Measurements from ENCODE around the gene HDAC8. TPM values are rescaled to one million over a fixed set of nuclear protein-coding genes. Genes with fewer than 3 reads are reported as not detected.
A peak's percentile ranks its signal among the peaks of the same experiment; 100 is the strongest.
"Not testable (repeated sequence)": the region's sequence is repeated elsewhere in the genome, so short reads cannot be mapped to it uniquely, and the experiment has no call there.

HDAC8 gene
- total RNA-seq, 1 donor from 2014 or later, result 21.4 TPM

DNA sequence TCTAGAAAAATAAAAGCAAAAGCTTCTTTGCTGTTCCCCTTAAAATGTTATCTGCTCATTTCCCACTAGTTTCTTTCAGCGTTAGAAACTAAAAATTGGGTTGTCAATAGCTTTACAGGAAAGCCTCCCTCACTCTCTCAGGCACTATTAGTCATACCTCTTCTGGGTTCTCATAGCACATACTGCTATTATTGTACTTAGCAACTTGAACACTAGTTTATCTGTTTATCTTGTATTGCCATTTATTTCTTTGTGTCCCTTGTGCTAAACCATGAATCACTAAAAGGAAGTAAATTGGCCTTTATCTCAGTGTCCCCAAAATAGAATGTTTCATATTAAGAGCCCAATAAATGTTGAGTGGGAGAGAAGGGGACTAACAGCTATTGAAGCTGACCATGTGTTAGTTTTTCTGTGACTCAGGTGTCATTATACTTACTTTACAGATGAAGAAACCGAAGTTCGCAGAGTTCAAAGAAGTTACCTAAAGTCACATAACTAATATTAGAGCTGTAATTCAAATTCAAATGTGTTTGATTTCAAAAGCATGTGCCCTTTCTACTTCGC, 142.2 kb downstream of the HDAC8 start:
- no peaks in the 10 kb centered on the region for H3K4me1 ChIP-seq (ENCODE audit: control insufficient read depth in 3 of 3, insufficient read depth in 3 of 3, low read length in 3 of 3)
- no peaks in the 10 kb centered on the region for H3K36me3 ChIP-seq (ENCODE audit: control insufficient read depth in 3 of 3, insufficient read depth in 3 of 3, low read length in 3 of 3)
- no peak overlapping the region for H3K4me3 ChIP-seq (ENCODE audit: low read length in 3 of 3)
- no peaks in the 10 kb centered on the region for H3K9me3 ChIP-seq (ENCODE audit: control insufficient read depth in 3 of 3, low read length in 3 of 3)
- H3K27me3 ChIP-seq (ENCODE audit: control insufficient read depth in 3 of 3, insufficient read depth in 3 of 3, low read length in 3 of 3), result no peaks in the 10 kb centered on the region
- no peak overlapping the region for H3K9ac ChIP-seq (ENCODE audit: low read depth in 1 of 3, low read length in 3 of 3)
- H3K27ac ChIP-seq (ENCODE audit: low read depth, low read length), result no peak overlapping the region

GRCh38 chrX:72421797-72422196, 150.8 kb downstream of the HDAC8 start:
- no peaks in the 10 kb centered on the region for H3K36me3 ChIP-seq (ENCODE audit: control insufficient read depth in 3 of 3, insufficient read depth in 3 of 3, low read length in 3 of 3)

GRCh38 chrX:72409993-72410392, 162.7 kb downstream of the HDAC8 start:
- Histone ChIP-seq H3K27ac (ENCODE audit: low read depth, low read length) (no peak overlapping the region), H3K27me3 (ENCODE audit: control insufficient read depth in 3 of 3, insufficient read depth in 3 of 3, low read length in 3 of 3) (peaks cover 0 to 4% (median 0%) of the 10 kb centered on the region in 3 donors), H3K9me3 (ENCODE audit: control insufficient read depth in 3 of 3, low read length in 3 of 3) (no peaks in the 10 kb centered on the region), H3K36me3 (ENCODE audit: control insufficient read depth in 3 of 3, insufficient read depth in 3 of 3, low read length in 3 of 3) (no peaks in the 10 kb centered on the region), H3K9ac (ENCODE audit: low read depth in 1 of 3, low read length in 3 of 3) (no peak overlapping the region), H3K4me3 (ENCODE audit: low read length in 3 of 3) (no peak overlapping the region), H3K4me1 (ENCODE audit: control insufficient read depth in 3 of 3, insufficient read depth in 3 of 3, low read length in 3 of 3) (no peaks in the 10 kb centered on the region)

More at GRCh38 chrX:72421797-72422196, 150.8 kb downstream of the HDAC8 start:
- Histone ChIP-seq H3K9me3 (ENCODE audit: control insufficient read depth in 3 of 3, low read length in 3 of 3) (no peaks in the 10 kb centered on the region), H3K9ac (ENCODE audit: low read depth in 1 of 3, low read length in 3 of 3) (no peak overlapping the region), H3K4me1 (ENCODE audit: control insufficient read depth in 3 of 3, insufficient read depth in 3 of 3, low read length in 3 of 3) (no peaks in the 10 kb centered on the region), H3K27ac (ENCODE audit: low read depth, low read length) (no peak overlapping the region), H3K4me3 (ENCODE audit: low read length in 3 of 3) (no peak overlapping the region), H3K27me3 (ENCODE audit: control insufficient read depth in 3 of 3, insufficient read depth in 3 of 3, low read length in 3 of 3) (no peaks in the 10 kb centered on the region)

GRCh38 chrX:72408885-72409284, 163.8 kb downstream of the HDAC8 start:
- H3K9ac ChIP-seq (ENCODE audit: low read depth in 1 of 3, low read length in 3 of 3), result no peak overlapping the region
- no peaks in the 10 kb centered on the region for H3K4me1 ChIP-seq (ENCODE audit: control insufficient read depth in 3 of 3, insufficient read depth in 3 of 3, low read length in 3 of 3)

GRCh38 chrX:72405136-72405535, 167.5 kb downstream of the HDAC8 start:
- not testable (repeated sequence) for H3K36me3 ChIP-seq (ENCODE audit: control insufficient read depth in 3 of 3, insufficient read depth in 3 of 3, low read length in 3 of 3); H3K9ac ChIP-seq (ENCODE audit: low read depth in 1 of 3, low read length in 3 of 3); H3K4me3 ChIP-seq (ENCODE audit: low read length in 3 of 3); H3K4me1 ChIP-seq (ENCODE audit: control insufficient read depth in 3 of 3, insufficient read depth in 3 of 3, low read length in 3 of 3); H3K27ac ChIP-seq (ENCODE audit: low read depth, low read length); H3K27me3 ChIP-seq (ENCODE audit: control insufficient read depth in 3 of 3, insufficient read depth in 3 of 3, low read length in 3 of 3); H3K9me3 ChIP-seq (ENCODE audit: control insufficient read depth in 3 of 3, low read length in 3 of 3)

More at GRCh38 chrX:72408885-72409284, 163.8 kb downstream of the HDAC8 start:
- Histone ChIP-seq H3K4me3 (ENCODE audit: low read length in 3 of 3) (no peak overlapping the region), H3K36me3 (ENCODE audit: control insufficient read depth in 3 of 3, insufficient read depth in 3 of 3, low read length in 3 of 3) (no peaks in the 10 kb centered on the region), H3K9me3 (ENCODE audit: control insufficient read depth in 3 of 3, low read length in 3 of 3) (no peaks in the 10 kb centered on the region), H3K27ac (ENCODE audit: low read depth, low read length) (no peak overlapping the region), H3K27me3 (ENCODE audit: control insufficient read depth in 3 of 3, insufficient read depth in 3 of 3, low read length in 3 of 3) (peaks cover 0 to 4% (median 0%) of the 10 kb centered on the region in 3 donors)

DNA sequence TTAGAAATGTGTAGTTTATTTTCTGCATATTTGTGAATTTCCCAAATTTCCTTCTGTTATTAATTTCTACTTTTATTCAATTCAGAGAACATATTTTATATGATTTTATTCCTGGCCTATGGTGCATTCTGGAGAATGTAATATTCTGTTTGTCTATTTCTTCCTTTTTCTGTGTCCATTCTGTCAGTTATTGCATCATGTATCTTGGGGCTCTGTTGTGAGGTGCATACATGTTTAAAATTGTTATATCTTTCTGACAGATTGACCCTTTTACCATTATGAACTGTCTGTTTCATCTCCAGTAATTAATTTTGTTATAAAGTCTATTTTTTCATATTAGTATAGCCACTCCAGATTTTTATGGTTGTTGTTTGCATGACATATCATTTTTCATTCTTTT, 170.0 kb downstream of the HDAC8 start:
- H3K9ac ChIP-seq (ENCODE audit: low read depth in 1 of 3, low read length in 3 of 3), result no peak overlapping the region
- no peaks in the 10 kb centered on the region for H3K9me3 ChIP-seq (ENCODE audit: control insufficient read depth in 3 of 3, low read length in 3 of 3)
- no peak overlapping the region for H3K27ac ChIP-seq (ENCODE audit: low read depth, low read length)
- peaks cover 0 to 4% (median 0%) of the 10 kb centered on the region in 3 donors for H3K27me3 ChIP-seq (ENCODE audit: control insufficient read depth in 3 of 3, insufficient read depth in 3 of 3, low read length in 3 of 3)
- no peak overlapping the region for H3K4me3 ChIP-seq (ENCODE audit: low read length in 3 of 3)
- H3K36me3 ChIP-seq (ENCODE audit: control insufficient read depth in 3 of 3, insufficient read depth in 3 of 3, low read length in 3 of 3), result no peaks in the 10 kb centered on the region
- H3K4me1 ChIP-seq (ENCODE audit: control insufficient read depth in 3 of 3, insufficient read depth in 3 of 3, low read length in 3 of 3), result no peaks in the 10 kb centered on the region

GRCh38 chrX:72399816-72400215, 172.8 kb downstream of the HDAC8 start:
- H3K27ac ChIP-seq (ENCODE audit: low read depth, low read length), result no peak overlapping the region
- no peaks in the 10 kb centered on the region for H3K36me3 ChIP-seq (ENCODE audit: control insufficient read depth in 3 of 3, insufficient read depth in 3 of 3, low read length in 3 of 3)
- no peak overlapping the region for H3K9ac ChIP-seq (ENCODE audit: low read depth in 1 of 3, low read length in 3 of 3)
- H3K27me3 ChIP-seq (ENCODE audit: control insufficient read depth in 3 of 3, insufficient read depth in 3 of 3, low read length in 3 of 3), result no peaks in the 10 kb centered on the region
- H3K9me3 ChIP-seq (ENCODE audit: control insufficient read depth in 3 of 3, low read length in 3 of 3), result no peaks in the 10 kb centered on the region
- H3K4me1 ChIP-seq (ENCODE audit: control insufficient read depth in 3 of 3, insufficient read depth in 3 of 3, low read length in 3 of 3), result peaks cover 0 to 12% (median 12%) of the 10 kb centered on the region in 3 donors
- no peak overlapping the region for H3K4me3 ChIP-seq (ENCODE audit: low read length in 3 of 3)

DNA sequence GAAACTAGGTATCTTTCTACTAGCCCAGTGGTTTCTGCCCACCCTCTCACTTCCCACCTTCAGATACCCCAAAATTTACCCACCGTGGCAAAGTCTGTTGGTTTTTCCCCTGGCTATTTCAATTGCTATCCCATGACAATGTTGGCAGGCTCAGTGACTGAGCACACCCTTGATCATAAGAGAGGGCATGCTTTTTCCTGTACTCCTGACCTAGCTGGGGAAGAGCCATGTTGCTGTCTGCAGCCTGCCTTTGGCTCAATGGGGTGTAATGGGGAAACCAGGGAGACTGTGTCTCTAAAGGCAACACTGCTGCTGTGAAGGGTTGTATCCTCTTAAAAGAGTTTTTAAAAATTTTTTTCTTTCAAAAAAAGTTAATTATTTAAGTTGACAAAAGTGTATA, 176.5 kb downstream of the HDAC8 start:
- Histone ChIP-seq H3K4me1 (ENCODE audit: control insufficient read depth in 3 of 3, insufficient read depth in 3 of 3, low read length in 3 of 3) (peaks cover 0 to 20% (median 16%) of the 10 kb centered on the region in 3 donors), H3K36me3 (ENCODE audit: control insufficient read depth in 3 of 3, insufficient read depth in 3 of 3, low read length in 3 of 3) (no peaks in the 10 kb centered on the region), H3K9me3 (ENCODE audit: control insufficient read depth in 3 of 3, low read length in 3 of 3) (no peaks in the 10 kb centered on the region), H3K27me3 (ENCODE audit: control insufficient read depth in 3 of 3, insufficient read depth in 3 of 3, low read length in 3 of 3) (no peaks in the 10 kb centered on the region), H3K4me3 (ENCODE audit: low read length in 3 of 3) (no peak overlapping the region), H3K9ac (ENCODE audit: low read depth in 1 of 3, low read length in 3 of 3) (no peak overlapping the region), H3K27ac (ENCODE audit: low read depth, low read length) (no peak overlapping the region)

DNA sequence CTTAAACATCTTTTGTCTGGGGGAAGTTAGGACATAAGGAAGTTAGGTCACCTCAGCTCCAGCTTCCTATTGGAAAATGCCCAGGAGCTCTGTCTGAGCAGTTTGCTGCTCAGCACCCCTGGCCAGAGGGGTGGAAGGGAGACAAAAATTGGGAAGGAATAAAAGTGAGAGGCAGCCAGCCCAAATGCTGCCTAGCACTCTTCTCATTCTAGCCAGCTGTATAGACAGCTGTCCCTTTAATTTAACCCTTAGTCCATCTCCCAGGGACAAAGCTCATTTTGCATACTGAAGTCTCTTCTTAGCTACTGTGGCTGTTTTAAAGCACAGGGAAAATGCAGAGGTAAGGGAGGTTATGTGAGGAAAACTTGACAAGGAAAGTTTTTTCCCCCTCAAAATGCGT, 177.4 kb downstream of the HDAC8 start:
- Histone ChIP-seq H3K4me3 (ENCODE audit: low read length in 3 of 3) (peak overlapping the region in 1 of 3 donors; percentile 24), H3K27ac (ENCODE audit: low read depth, low read length) (no peak overlapping the region), H3K27me3 (ENCODE audit: control insufficient read depth in 3 of 3, insufficient read depth in 3 of 3, low read length in 3 of 3) (no peaks in the 10 kb centered on the region), H3K9ac (ENCODE audit: low read depth in 1 of 3, low read length in 3 of 3) (no peak overlapping the region), H3K36me3 (ENCODE audit: control insufficient read depth in 3 of 3, insufficient read depth in 3 of 3, low read length in 3 of 3) (no peaks in the 10 kb centered on the region), H3K9me3 (ENCODE audit: control insufficient read depth in 3 of 3, low read length in 3 of 3) (no peaks in the 10 kb centered on the region), H3K4me1 (ENCODE audit: control insufficient read depth in 3 of 3, insufficient read depth in 3 of 3, low read length in 3 of 3) (peaks cover 0 to 20% (median 16%) of the 10 kb centered on the region in 3 donors)

DNA sequence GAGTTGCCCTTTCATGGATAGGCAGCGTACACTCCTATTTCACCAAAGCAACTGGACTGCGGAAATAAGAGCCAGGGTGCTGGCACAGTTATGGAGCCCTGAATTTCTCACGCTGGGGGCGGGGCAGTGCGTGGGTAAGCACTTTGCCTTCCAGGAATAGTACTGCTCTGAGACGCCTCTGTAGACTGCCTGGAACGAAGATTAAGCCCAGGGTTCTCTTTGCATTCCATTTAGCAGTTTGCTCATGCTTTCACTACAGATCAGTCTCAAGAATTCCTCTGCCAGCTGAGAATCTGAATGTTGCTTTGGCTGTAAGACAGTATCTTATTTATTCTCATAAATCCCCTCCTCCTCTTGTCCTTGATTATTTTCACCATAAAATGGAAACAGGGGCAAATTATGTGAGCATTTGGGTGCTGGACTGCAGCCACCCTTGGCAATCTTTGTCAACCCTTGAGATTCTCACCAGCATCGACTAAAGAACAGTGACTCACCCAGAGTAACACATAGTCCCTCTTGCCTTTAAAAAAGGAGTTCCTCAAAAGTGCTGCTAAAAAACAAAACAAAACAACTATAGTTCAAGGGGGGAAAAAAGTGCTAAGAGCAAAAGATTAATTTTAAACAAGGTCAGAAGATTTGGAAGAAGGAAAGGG, 178.0 kb downstream of the HDAC8 start:
- Histone ChIP-seq H3K4me3 (ENCODE audit: low read length in 3 of 3) (no peak overlapping the region), H3K27me3 (ENCODE audit: control insufficient read depth in 3 of 3, insufficient read depth in 3 of 3, low read length in 3 of 3) (no peaks in the 10 kb centered on the region), H3K9me3 (ENCODE audit: control insufficient read depth in 3 of 3, low read length in 3 of 3) (no peaks in the 10 kb centered on the region), H3K27ac (ENCODE audit: low read depth, low read length) (peak overlapping the region; percentile 11), H3K36me3 (ENCODE audit: control insufficient read depth in 3 of 3, insufficient read depth in 3 of 3, low read length in 3 of 3) (no peaks in the 10 kb centered on the region), H3K9ac (ENCODE audit: low read depth in 1 of 3, low read length in 3 of 3) (no peak overlapping the region), H3K4me1 (ENCODE audit: control insufficient read depth in 3 of 3, insufficient read depth in 3 of 3, low read length in 3 of 3) (peaks cover 0 to 20% (median 16%) of the 10 kb centered on the region in 3 donors)
